SW480 (cell line): ENCODE results near the gene LIPK.
A peak's percentile ranks its signal among the peaks of the same experiment; 100 is the strongest.

ENCODE experiments used
- DNase-seq: peaks from one replicate; pipeline ENCODE4 v3.0.0-alpha.2; 2016; ENCODE audit warnings: low spot score

Gene LIPK

GRCh38 chr10:88786032-88786770 is 80.2 kb downstream of the LIPK start:
- DNase-seq = no peak

DNA sequence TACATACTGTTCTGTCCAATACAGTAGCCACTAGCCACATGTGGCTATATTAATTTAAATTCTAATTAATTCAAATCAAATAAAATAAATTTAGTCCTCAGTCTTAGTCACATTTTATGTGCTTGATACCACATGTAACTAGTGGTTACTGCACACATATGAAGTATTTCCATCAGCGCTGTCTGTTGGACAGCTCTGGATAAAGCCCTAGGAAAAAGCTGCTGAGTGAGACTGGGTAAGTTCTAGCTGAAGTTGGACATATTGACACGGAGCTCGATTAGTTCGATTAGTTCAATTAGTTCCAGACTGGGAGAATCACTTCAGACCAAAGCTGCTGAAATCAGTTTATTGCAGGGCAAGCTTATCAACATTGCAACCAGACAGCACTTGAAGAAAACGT is 81.4 kb downstream of the LIPK start:
- DNase-seq = no peak

GRCh38 chr10:88788924-88789323 is 82.9 kb downstream of the LIPK start:
- DNase-seq = no peak

GRCh38 chr10:88791924-88792323 is 85.9 kb downstream of the LIPK start:
- DNase-seq = peak; percentile 25

GRCh38 chr10:88792661-88793060 is 86.6 kb downstream of the LIPK start:
- peak; percentile 63 for DNase-seq

DNA sequence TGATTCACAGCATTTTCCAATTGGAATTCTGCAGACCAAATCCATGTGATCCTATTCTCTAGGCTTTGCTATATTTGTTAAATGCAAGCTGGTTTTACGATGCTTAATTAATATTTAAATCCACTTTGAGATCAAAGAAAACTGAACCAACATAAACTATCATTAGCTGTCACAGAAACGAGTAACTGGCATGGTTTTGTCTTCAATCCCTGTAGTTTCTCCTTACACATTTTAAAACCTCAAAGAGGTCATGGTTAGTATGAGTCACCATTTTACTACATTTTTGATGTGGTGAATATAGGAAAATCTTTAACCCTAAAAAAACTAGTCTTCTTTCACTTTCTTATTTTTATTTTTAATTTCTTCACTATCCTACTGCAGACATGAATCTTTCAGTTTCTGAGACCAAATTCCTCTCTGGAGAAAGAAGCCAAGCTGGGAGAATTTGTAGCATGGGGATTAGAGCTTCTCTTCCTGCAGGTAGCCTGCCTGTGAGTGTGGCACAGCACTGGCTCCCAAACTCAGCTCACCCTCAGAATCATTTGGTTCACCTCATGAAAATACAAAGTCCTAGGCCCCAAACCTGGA is 87.8 kb downstream of the LIPK start:
- DNase-seq = peak; percentile 88

- no peak for DNase-seq
Observed at GRCh38 chr10:88794731-88795130, 88.7 kb downstream of the LIPK start.

GRCh38 chr10:88800152-88801125 is 94.4 kb downstream of the LIPK start:
- DNase-seq = no peak
